NCI-H69 (cell line): ENCODE data around the gene PCDHGB3.
"Not testable (repeated sequence)": the region's sequence is repeated elsewhere in the genome, so short reads cannot be mapped to it uniquely, and the experiment has no call there.

Experiments
- DNase-seq: peaks from one replicate; lab custom pipeline; 2025; lab: John Stamatoyannopoulos, UW

PCDHGB3 gene

DNA sequence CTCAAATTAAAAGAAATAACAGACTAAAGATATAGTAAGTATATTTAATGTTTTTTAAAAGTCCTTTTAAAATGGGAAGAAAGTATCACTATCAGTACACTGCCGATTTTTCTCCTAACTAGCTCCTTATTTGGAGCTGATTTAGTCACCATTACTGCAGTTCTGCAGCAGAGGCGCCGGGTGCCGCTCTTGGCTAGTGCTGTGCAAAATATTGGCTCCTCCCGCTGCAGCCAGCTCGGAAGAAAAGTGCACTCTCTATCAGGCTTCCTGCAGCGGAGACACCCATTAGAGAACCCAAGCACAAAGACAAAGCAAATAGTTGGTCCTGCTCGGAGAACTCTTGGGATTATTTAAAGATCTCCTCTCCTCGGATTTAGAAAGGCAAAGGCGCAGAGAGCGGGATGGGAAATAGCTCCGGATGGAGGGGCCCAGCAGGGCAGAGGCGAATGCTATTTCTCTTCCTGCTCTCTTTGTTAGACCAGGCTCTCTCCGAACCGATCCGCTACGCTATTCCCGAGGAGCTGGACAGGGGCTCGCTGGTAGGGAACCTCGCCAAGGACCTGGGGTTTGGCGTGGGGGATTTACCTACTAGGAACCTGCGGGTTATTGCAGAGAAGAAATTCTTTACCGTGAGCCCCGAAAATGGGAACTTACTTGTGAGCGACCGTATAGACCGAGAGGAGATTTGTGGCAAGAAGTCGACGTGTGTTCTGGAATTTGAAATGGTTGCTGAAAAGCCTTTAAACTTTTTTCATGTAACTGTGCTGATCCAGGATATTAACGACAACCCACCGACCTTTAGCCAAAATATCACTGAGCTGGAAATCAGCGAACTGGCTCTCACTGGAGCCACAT lies at the start of gene PCDHGB3:
Gene PCDHGB3 (plus strand): TSS at position 249 of the 855 bp plus-strand sequence. CDS start 153 bp downstream, at position 402.
- DNase-seq: no peak

GRCh38 chr5:141322261-141322660 lies 47.8 kb upstream of the PCDHGB3 start:
- DNase-seq: no peak

DNA sequence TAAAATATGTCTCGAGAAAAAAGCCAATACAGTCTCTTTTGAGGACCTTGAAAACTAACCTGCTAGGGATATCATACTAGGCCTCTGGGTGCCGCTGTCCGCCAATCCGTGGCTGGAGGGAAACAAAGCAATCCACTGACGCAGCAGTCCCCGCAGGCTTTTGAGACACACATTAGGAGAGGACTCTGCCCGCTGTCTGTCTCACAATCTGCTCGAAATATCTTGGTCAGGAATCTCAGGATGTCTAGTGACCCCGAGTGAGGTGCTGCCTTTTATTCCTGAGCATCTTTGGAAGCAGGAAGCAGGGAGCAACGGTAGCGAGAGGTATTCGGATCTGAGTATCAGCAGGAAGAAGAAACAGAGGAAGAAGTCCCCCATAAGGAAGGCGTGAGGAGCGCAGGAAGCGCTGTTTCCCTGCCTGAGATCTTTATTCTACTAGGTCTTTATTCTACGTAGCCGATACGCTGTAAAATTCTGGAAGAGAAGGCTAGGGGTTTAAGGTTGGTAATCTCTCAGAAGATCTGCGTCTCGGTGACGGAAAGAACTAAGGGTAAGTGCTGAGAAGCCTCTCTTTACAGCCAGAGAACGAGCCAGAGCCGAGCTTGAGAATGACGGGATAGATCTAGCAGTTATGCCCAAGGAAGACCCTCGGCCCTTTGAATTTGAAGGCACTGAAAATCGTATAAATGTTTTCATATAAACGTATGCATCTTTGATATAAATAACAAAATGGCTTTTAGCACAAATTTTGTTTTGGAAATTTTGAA lies 43.8 kb upstream of the PCDHGB3 start:
- peak; percentile 88 for DNase-seq

- no peak for DNase-seq
Measured at GRCh38 chr5:141328231-141328630, 41.8 kb upstream of the PCDHGB3 start.

DNA sequence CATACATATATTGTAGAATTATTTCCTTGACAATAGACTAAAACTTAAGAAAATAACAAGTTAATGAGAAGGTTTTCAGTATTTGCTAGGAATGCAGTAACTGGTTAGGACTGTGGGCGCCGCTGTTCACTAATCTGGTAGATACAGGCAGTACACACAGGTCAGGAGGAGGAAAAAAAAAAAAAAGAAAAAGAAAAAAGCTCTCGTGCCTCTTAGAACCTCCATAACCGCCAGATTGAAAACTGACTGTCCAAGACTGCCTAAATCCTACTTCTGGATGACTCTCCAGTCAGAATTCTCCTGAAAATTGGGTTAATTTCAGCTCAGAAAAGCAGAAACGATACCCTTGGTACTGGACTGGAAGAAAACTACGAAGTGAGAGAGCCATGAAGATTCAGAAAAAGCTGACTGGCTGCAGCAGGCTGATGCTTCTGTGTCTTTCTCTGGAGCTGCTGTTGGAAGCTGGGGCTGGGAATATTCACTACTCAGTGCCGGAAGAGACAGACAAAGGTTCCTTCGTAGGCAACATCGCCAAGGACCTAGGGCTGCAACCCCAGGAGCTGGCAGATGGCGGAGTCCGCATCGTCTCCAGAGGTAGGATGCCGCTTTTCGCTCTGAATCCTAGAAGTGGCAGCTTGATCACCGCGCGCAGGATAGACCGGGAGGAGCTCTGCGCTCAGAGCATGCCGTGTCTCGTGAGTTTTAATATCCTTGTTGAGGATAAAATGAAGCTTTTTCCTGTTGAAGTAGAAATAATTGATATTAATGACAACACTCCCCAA lies 39.6 kb upstream of the PCDHGB3 start, which contains the start of gene PCDHGA1:
Gene PCDHGA1 (plus strand): TSS at position 216 of the 782 bp plus-strand sequence.
- peak; percentile 61 for DNase-seq

GRCh38 chr5:141332571-141332970 lies 37.5 kb upstream of the PCDHGB3 start:
- DNase-seq: not testable (repeated sequence)

- DNase-seq: peak; percentile 44
Measured at GRCh38 chr5:141338538-141339306, 31.3 kb upstream of the PCDHGB3 start, which contains the start of gene PCDHGA2. PCDHGA2 (plus strand) TSS chr5:141338760.

GRCh38 chr5:141340781-141341354 lies 29.2 kb upstream of the PCDHGB3 start:
- DNase-seq: not testable (repeated sequence)

DNA sequence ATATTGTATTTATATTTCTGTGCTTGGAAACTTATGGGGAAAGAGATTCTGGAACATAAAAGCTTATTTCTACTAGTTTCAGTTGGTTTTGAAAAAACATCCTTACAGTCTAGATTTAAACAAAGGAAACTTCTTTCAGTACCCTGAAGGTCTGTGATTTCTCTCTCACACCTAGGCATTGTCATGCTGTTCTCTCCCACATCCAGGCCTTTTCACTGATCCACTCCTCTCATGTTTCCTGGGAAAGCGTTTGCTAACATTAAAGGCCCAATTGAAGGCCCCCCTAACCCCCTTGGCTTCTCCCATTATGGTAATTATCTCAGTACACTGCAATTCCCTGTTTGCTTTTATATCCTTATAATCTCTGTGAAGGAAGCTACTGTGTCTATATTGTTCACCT lies 27.3 kb upstream of the PCDHGB3 start:
- DNase-seq: peak; percentile 4

- DNase-seq: peak; percentile 6
Measured at GRCh38 chr5:141343242-141343952, 26.6 kb upstream of the PCDHGB3 start, which contains the start of gene PCDHGA3. PCDHGA3 (plus strand) TSS chr5:141343829; CDS start chr5:141344034, 205 bp downstream.

- no peak for DNase-seq
Measured at GRCh38 chr5:141343953-141344463, 26.0 kb upstream of the PCDHGB3 start.

DNA sequence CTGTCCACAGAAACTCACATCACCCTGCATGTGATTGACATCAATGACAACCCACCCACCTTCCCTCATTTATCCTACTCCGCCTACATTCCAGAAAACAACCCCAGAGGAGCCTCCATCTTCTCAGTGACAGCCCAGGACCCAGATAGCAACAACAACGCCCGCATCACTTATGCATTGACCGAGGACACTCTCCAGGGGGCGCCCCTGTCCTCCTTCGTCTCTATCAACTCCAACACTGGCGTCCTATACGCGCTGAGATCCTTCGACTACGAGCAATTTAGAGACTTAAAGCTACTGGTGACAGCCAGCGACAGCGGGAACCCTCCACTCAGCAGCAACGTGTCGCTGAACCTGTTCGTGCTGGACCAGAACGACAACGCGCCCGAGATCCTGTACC lies 24.7 kb upstream of the PCDHGB3 start:
- no peak for DNase-seq

- DNase-seq: not testable (repeated sequence)
Measured at GRCh38 chr5:141346017-141346416, 24.0 kb upstream of the PCDHGB3 start.

DNA sequence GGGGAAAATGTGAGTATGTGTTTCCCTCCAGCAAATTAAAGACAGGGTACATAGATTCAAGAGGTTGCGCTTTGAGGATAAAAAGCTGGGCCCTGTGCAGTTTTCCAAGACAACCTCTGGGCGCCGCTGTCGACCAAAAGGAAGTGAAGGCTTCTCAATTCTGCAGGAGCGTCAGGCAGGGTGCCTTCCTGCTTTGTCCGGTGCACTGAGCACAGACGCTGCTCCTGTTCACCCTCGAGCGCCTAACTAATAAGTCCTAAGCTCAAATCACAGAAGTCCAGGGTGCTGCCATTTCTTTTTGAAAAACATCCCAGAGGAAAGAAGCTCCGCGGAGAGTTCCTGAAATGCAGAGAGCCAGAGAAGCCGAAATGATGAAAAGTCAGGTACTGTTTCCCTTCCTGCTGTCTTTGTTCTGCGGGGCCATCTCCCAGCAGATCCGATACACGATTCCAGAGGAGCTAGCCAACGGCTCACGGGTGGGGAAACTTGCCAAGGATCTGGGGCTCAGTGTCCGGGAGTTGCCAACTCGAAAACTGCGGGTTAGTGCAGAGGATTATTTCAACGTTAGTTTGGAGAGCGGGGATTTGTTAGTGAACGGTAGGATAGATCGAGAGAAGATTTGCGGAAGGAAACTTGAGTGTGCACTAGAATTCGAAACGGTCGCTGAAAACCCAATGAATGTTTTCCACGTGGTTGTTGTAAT lies 20.0 kb upstream of the PCDHGB3 start, which contains the start of gene PCDHGB1:
Gene PCDHGB1 (plus strand): TSS at position 183 of the 703 bp plus-strand sequence. CDS start 162 bp downstream, at position 345.
- DNase-seq: peak; percentile 84

DNA sequence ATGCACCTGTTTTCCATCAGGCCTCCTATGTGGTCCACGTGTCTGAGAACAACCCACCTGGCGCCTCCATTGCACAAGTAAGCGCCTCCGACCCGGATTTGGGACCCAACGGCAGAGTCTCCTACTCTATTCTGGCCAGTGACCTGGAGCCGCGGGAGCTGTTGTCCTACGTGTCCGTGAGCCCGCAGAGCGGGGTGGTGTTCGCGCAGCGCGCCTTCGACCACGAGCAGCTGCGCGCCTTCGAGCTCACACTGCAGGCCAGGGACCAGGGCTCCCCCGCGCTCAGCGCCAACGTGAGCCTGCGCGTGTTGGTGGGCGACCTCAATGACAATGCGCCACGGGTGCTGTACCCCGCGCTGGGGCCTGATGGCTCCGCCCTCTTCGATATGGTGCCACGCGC lies 18.5 kb upstream of the PCDHGB3 start:
- no peak for DNase-seq

DNA sequence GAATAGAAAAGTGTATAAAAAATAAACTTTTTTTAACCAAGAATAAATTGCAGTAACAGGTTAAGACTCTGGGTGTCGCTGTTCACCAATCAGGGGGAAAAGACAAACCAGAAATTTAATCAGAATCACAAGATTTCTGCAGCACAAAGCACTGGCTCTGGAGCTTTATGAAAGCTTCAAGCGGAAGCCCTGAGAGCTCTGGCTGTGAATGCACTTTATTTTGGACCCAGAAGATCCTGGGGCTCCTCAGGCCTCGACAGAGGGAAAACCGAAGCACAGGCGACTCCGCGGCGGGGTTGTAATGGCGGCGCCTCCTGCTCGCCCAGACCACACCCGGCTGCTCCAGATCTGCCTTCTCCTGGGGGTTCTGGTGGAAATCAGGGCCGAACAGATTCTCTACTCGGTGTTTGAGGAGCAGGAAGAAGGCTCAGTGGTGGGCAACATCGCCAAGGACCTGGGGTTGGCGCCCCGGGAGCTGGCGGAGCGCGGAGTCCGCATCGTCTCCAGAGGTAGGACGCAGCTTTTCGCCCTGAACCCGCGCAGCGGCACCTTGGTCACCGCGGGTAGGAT lies 15.1 kb upstream of the PCDHGB3 start, which contains the start of gene PCDHGA4:
Gene PCDHGA4 (plus strand): TSS at position 122 of the 570 bp plus-strand sequence. CDS start 87 bp downstream, at position 209.
- peak; percentile 12 for DNase-seq

DNA sequence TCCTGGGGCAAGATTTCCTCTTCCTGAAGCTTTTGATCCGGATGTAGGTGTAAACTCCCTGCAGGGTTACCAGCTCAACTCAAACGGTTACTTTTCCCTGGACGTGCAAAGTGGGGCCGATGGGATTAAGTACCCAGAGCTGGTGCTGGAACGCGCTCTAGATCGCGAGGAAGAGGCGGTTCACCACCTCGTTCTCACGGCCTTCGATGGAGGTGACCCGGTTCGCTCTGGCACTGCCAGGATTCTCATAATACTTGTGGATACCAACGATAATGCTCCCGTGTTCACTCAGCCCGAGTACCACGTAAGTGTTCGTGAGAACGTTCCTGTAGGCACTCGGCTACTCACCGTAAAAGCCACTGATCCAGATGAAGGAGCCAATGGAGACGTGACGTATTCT lies 14.4 kb upstream of the PCDHGB3 start:
- DNase-seq: no peak

GRCh38 chr5:141356133-141356532 lies 13.9 kb upstream of the PCDHGB3 start:
- DNase-seq: no peak
